ENCODE results near the gene ITGA7. TPM values are rescaled to one million over a fixed set of nuclear protein-coding genes. Genes with fewer than 3 reads are reported as not detected.

ITGA7 gene
- total RNA-seq, 1 experiment from 2014 or later = 96.2 TPM

DNA sequence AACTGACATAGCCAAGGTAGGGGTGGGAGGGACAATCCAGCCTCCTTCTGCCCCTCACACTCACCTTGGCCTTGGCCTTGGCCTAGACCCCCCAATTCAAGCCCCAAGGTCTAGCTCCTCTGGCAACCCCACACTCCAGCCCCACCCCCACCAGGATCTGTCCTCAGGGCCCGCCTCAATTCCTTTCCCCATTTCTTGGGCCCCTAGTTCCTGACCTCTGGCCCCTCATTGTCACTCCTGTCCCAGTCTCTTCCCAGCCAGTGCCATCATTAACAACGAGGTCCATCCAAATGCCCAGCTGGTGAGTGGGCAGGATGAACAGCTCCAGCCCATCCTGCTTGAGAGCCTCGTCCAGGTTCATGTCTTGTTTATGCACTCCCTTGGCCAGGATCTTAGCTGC is 28.4 kb upstream of the ITGA7 start:
- POLR2A ChIA-PET = interaction anchor here (1.4 kb wide), 1 partner anchor 93 kb away, joined by 6 read pairs; the partner anchor contains the start of gene DNAJC14
- no peak overlapping the region for H3K4me3 Mint-ChIP-seq
- H3K4me1 Mint-ChIP-seq = peaks cover 24% of the 10 kb centered on the region
- CTCF ChIA-PET = interaction anchor here (1.2 to 3.8 kb wide), 8 partner anchors 8 to 82 kb away, joined by 3 to 160 read pairs (median 52); partner anchors contain the start of genes ITGA7, ORMDL2, RDH5 and SARNP
- H3K9me3 Mint-ChIP-seq = no peaks in the 10 kb centered on the region
- H3K27ac Mint-ChIP-seq = no peak overlapping the region
- no peak for ATAC-seq
- TF ChIP-seq ZNF263 (CRISPR knock-in tag; IDR thresholded peaks at IDR 0.05; ENCODE audit: low read depth) (no peak), CREM (CRISPR knock-in tag; IDR thresholded peaks at IDR 0.05) (no peak), MLX (CRISPR knock-in tag; IDR thresholded peaks at IDR 0.05) (no peak), ELF4 (CRISPR knock-in tag; IDR thresholded peaks at IDR 0.05; ENCODE audit: low read depth) (no peak), MAX (CRISPR knock-in tag; IDR thresholded peaks at IDR 0.05) (no peak), SMAD4 (CRISPR knock-in tag; IDR thresholded peaks at IDR 0.05) (no peak), HMGA2 (CRISPR knock-in tag; IDR thresholded peaks at IDR 0.05) (no peak), MYBL2 (CRISPR knock-in tag; IDR thresholded peaks at IDR 0.05) (no peak), ESRRA (CRISPR knock-in tag; IDR thresholded peaks at IDR 0.05; ENCODE audit: borderline replicate concordance) (no peak), PREB (CRISPR knock-in tag; IDR thresholded peaks at IDR 0.05; ENCODE audit: borderline replicate concordance) (no peak), ZMAT4 (CRISPR knock-in tag; IDR thresholded peaks at IDR 0.05) (no peak), SP1 (CRISPR knock-in tag; conservative IDR thresholded peaks at IDR 0.05) (no peak), TP53 (CRISPR knock-in tag; IDR thresholded peaks at IDR 0.05) (no peak), ZNF317 (CRISPR knock-in tag; IDR thresholded peaks at IDR 0.05; ENCODE audit: borderline replicate concordance, low read depth) (no peak), SOX15 (CRISPR knock-in tag; IDR thresholded peaks at IDR 0.05) (no peak)
- TF ChIP-seq, protein P1, sequence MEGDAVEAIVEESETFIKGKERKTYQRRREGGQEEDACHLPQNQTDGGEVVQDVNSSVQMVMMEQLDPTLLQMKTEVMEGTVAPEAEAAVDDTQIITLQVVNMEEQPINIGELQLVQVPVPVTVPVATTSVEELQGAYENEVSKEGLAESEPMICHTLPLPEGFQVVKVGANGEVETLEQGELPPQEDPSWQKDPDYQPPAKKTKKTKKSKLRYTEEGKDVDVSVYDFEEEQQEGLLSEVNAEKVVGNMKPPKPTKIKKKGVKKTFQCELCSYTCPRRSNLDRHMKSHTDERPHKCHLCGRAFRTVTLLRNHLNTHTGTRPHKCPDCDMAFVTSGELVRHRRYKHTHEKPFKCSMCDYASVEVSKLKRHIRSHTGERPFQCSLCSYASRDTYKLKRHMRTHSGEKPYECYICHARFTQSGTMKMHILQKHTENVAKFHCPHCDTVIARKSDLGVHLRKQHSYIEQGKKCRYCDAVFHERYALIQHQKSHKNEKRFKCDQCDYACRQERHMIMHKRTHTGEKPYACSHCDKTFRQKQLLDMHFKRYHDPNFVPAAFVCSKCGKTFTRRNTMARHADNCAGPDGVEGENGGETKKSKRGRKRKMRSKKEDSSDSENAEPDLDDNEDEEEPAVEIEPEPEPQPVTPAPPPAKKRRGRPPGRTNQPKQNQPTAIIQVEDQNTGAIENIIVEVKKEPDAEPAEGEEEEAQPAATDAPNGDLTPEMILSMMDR (IDR thresholded peaks at IDR 0.05) = no peak
- TF ChIP-seq, protein P2, sequence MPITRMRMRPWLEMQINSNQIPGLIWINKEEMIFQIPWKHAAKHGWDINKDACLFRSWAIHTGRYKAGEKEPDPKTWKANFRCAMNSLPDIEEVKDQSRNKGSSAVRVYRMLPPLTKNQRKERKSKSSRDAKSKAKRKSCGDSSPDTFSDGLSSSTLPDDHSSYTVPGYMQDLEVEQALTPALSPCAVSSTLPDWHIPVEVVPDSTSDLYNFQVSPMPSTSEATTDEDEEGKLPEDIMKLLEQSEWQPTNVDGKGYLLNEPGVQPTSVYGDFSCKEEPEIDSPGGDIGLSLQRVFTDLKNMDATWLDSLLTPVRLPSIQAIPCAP (CRISPR knock-in tag; IDR thresholded peaks at IDR 0.05) = no peak
- TF ChIP-seq, protein P3, sequence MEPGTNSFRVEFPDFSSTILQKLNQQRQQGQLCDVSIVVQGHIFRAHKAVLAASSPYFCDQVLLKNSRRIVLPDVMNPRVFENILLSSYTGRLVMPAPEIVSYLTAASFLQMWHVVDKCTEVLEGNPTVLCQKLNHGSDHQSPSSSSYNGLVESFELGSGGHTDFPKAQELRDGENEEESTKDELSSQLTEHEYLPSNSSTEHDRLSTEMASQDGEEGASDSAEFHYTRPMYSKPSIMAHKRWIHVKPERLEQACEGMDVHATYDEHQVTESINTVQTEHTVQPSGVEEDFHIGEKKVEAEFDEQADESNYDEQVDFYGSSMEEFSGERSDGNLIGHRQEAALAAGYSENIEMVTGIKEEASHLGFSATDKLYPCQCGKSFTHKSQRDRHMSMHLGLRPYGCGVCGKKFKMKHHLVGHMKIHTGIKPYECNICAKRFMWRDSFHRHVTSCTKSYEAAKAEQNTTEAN (CRISPR knock-in tag; IDR thresholded peaks at IDR 0.05) = no peak
- TF ChIP-seq, protein P4, sequence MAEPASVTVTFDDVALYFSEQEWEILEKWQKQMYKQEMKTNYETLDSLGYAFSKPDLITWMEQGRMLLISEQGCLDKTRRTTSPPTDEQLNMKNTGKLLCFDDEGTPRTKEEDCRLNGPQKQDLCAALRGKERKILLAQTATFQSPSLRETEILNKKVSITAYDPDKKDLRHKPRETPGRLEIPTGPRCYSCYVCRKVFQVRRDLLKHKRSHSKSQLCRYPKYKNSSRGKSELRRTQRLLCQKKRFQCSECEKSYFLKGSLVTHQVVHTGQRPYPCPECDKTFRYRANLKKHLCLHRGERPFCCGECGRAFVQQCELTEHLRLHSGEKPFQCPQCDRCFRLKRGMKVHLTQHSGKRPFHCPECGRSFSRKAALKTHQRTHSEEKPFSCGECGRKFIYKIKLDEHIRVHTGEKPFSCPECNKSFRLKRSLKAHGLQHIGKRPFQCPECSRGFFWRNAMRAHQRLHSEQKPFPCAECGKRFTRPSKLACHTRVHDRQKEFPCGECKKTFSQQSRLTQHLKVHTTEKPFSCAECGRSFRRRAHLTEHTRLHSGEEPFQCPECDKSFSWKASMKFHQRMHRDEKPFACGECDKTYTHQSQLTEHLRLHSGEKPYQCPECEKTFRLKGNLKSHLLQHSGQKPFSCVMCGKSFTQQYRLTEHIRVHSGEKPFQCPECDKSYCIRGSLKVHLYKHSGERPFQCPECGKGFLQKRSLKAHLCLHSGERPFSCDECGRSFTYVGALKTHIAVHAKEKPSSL (CRISPR knock-in tag; conservative IDR thresholded peaks at IDR 0.05) = no peak
- no peak for DNase-seq (ENCODE audit: low spot score)
- peaks cover 1% of the 10 kb centered on the region; the same call in 1 of the 2 replicates for H3K27me3 Mint-ChIP-seq (ENCODE audit: low read depth)
- no peaks in the 10 kb centered on the region for H3K36me3 Mint-ChIP-seq
